Hepatocyte (in vitro differentiated cells): Measurements from ENCODE around the gene ALG12.

ENCODE experiments used
- EZH2 ChIP-seq: fragments of 200-600 bp; sonication (generic); IDR thresholded peaks from 2 replicates; pipeline ENCODE4 v1.6.1; 2016; ENCODE audit warnings: antibody characterized with exemption, mild to moderate bottlenecking, borderline replicate concordance
- EZH2phosphoT487 ChIP-seq: fragments of 200-600 bp; sonication (generic); IDR thresholded peaks from one replicate; pipeline ENCODE4 v1.6.1; 2018; ENCODE audit warnings: antibody characterized with exemption, mild to moderate bottlenecking, low read depth, moderate library complexity; ENCODE audit not compliant: unreplicated experiment, severe bottlenecking
- TF ChIP-seq, protein P1 (sequence below): fragments of 200-600 bp; sonication (generic); IDR thresholded peaks from 2 replicates; pipeline ENCODE4 v1.5.1; 2016; ENCODE audit warnings: antibody characterized with exemption, mild to moderate bottlenecking; ENCODE audit not compliant: poor library complexity

DNA sequence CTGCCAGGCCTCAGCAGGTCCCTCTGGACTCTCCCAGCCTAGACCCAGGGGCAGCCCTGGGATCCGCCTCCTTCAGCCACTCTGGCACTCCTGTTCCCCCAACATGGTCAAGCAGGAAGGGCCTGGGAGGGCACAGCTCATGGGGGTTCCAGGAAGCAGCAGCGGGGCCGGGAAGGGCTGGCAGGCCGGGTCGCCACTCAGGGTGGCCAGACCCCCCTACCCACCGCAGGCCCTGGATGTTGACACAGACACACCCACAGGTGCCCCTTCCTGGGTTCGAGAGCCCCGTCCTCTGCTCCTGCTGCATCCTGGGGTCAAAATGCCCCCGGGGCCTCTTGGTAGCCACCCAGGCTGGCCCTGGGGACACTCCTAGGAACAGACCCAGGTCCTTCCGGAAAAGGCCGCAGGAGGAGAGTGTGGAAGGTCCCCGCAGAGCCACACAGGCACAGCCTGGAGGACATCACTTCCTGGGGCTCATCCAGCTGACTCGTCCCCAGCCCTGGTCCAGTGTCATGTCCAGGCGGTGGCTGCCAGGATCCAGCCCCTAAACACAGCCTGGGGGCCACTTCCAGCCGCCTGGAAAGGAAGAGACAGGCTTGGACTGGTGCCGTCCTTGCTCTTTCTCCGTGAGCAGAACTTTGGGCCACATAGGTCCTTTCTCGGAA lies 35.6 kb upstream of the ALG12 start:
- TF ChIP-seq, protein P1, sequence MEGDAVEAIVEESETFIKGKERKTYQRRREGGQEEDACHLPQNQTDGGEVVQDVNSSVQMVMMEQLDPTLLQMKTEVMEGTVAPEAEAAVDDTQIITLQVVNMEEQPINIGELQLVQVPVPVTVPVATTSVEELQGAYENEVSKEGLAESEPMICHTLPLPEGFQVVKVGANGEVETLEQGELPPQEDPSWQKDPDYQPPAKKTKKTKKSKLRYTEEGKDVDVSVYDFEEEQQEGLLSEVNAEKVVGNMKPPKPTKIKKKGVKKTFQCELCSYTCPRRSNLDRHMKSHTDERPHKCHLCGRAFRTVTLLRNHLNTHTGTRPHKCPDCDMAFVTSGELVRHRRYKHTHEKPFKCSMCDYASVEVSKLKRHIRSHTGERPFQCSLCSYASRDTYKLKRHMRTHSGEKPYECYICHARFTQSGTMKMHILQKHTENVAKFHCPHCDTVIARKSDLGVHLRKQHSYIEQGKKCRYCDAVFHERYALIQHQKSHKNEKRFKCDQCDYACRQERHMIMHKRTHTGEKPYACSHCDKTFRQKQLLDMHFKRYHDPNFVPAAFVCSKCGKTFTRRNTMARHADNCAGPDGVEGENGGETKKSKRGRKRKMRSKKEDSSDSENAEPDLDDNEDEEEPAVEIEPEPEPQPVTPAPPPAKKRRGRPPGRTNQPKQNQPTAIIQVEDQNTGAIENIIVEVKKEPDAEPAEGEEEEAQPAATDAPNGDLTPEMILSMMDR = no peak
- TF ChIP-seq EZH2 (no peak), EZH2phosphoT487 (no peak)
